ENCODE data around the gene ZNF302. TPM values are rescaled to one million over a fixed set of nuclear protein-coding genes. Genes with fewer than 3 reads are reported as not detected.
"Not testable (repeated sequence)": the region's sequence is repeated elsewhere in the genome, so short reads cannot be mapped to it uniquely, and the experiment has no call there.

Gene ZNF302
- total RNA-seq, 1 donor from 2014 or later = 17.2 TPM

- Histone ChIP-seq H3K9me3 (no peaks in the 10 kb centered on the region), H3K27me3 (no peaks in the 10 kb centered on the region), H3K4me3 (peak overlapping the region; percentile 75 to 85), H3K4me1 (peaks cover 29% of the 10 kb centered on the region), H3K27ac (peak overlapping the region; percentile 93), H3K36me3 (peaks cover 12 to 44% of the 10 kb centered on the region in 2 donors)
- intact Hi-C loops (cut with DNase I) = loop anchor here (2.0 to 10.0 kb wide), 2 partner anchors 55 to 1467 kb away; partner anchors contain the start of gene CAPNS1
- no peak for DNase-seq (ENCODE audit: extremely low spot score in 2 of 2)
- TF ChIP-seq POLR2A (IDR thresholded peaks at IDR 0.05) (no peak), POLR2AphosphoS5 (IDR thresholded peaks at IDR 0.05; ENCODE audit: insufficient read depth in 1 of 2, low read depth in 1 of 2) (no peak), CTCF (IDR thresholded peaks at IDR 0.05) (no peak)
Measured at GRCh38 chr19:34678085-34678412, 571 bp downstream of the ZNF302 start.

GRCh38 chr19:34678421-34678820 is 943 bp downstream of the ZNF302 start:
- Histone ChIP-seq H3K36me3 (peaks cover 14 to 48% of the 10 kb centered on the region in 2 donors), H3K4me3 (peak overlapping the region; percentile 75 to 85), H3K4me1 (peaks cover 29% of the 10 kb centered on the region), H3K27me3 (no peaks in the 10 kb centered on the region), H3K27ac (no peak overlapping the region), H3K9me3 (peaks cover under 1% of the 10 kb centered on the region)
- no peak for DNase-seq (ENCODE audit: extremely low spot score in 2 of 2)
- intact Hi-C loops (cut with DNase I) = loop anchor here (2.0 to 10.0 kb wide), 2 partner anchors 54 to 1466 kb away; partner anchors contain the start of gene CAPNS1
- TF ChIP-seq POLR2AphosphoS5 (IDR thresholded peaks at IDR 0.05; ENCODE audit: insufficient read depth in 1 of 2, low read depth in 1 of 2) = no peak
- TF ChIP-seq CTCF (IDR thresholded peaks at IDR 0.05) = no peak

GRCh38 chr19:34681478-34681877 is 4.0 kb downstream of the ZNF302 start:
- H3K36me3 ChIP-seq = peaks cover 14 to 63% of the 10 kb centered on the region in 2 donors

GRCh38 chr19:34685266-34685665 is 7.8 kb downstream of the ZNF302 start:
- Histone ChIP-seq H3K36me3 (peaks cover 14 to 46% of the 10 kb centered on the region in 2 donors), H3K9me3 (peaks cover 24% of the 10 kb centered on the region)
- H3K27ac ChIP-seq; H3K4me3 ChIP-seq; DNase-seq (ENCODE audit: extremely low spot score in 2 of 2); intact Hi-C loops (cut with DNase I); H3K27me3 ChIP-seq; H3K4me1 ChIP-seq: not testable (repeated sequence)

More at GRCh38 chr19:34681478-34681877, 4.0 kb downstream of the ZNF302 start:
- TF ChIP-seq POLR2AphosphoS5 (IDR thresholded peaks at IDR 0.05; ENCODE audit: insufficient read depth in 1 of 2, low read depth in 1 of 2) (no peak), CTCF (IDR thresholded peaks at IDR 0.05) (no peak), POLR2A (IDR thresholded peaks at IDR 0.05) (no peak)
- no peak overlapping the region for H3K4me3 ChIP-seq
- no peaks in the 10 kb centered on the region for H3K27me3 ChIP-seq
- peaks cover 24% of the 10 kb centered on the region for H3K9me3 ChIP-seq
- H3K27ac ChIP-seq = no peak overlapping the region
- H3K4me1 ChIP-seq = peaks cover 24% of the 10 kb centered on the region
- intact Hi-C loops (cut with DNase I) = no loop called here
- DNase-seq (ENCODE audit: extremely low spot score in 2 of 2) = no peak

GRCh38 chr19:34686455-34686854 is 9.0 kb downstream of the ZNF302 start:
- no peaks in the 10 kb centered on the region for H3K27me3 ChIP-seq
- DNase-seq (ENCODE audit: extremely low spot score in 2 of 2) = no peak
- H3K9me3 ChIP-seq = peaks cover 24% of the 10 kb centered on the region
- no peak overlapping the region for H3K4me3 ChIP-seq
- peaks cover 7 to 34% of the 10 kb centered on the region in 2 donors for H3K36me3 ChIP-seq
- no peaks in the 10 kb centered on the region for H3K4me1 ChIP-seq
- no peak overlapping the region for H3K27ac ChIP-seq
- intact Hi-C loops (cut with DNase I) = no loop called here
- no peak for TF ChIP-seq POLR2AphosphoS5 (IDR thresholded peaks at IDR 0.05; ENCODE audit: insufficient read depth in 1 of 2, low read depth in 1 of 2)
- TF ChIP-seq CTCF (IDR thresholded peaks at IDR 0.05) = no peak
- TF ChIP-seq POLR2A (IDR thresholded peaks at IDR 0.05) = no peak
